Bronchial epithelial cell (primary cell): ENCODE data around the gene LMO2. TPM values are rescaled to one million over a fixed set of nuclear protein-coding genes. Genes with fewer than 3 reads are reported as not detected.

ENCODE experiments used
- DNase-seq: peaks from one replicate; pipeline ENCODE4 v3.0.0-alpha.2; 2010; ENCODE audit warnings: low read depth
- FAIRE-seq: peaks from 2 replicates; lab custom pipeline; 2011; peaks lifted over from hg19 to GRCh38; lab: Jason Lieb, UNC
- H3K27me3 ChIP-seq: 2 replicates; pipeline ENCODE4 v1.5.1; 2011; ENCODE audit warnings: low read length; ENCODE audit not compliant: control insufficient read depth, insufficient read depth
- H3K36me3 ChIP-seq: 2 replicates; pipeline ENCODE4 v1.5.1; 2011; ENCODE audit warnings: low read length; ENCODE audit not compliant: control insufficient read depth, insufficient read depth
- H3K4me3 ChIP-seq: 2 replicates; pipeline ENCODE4 v1.5.1; 2011; ENCODE audit warnings: mild to moderate bottlenecking, low read depth, low read length, control low read depth
- CTCF ChIP-seq: IDR thresholded peaks from 2 replicates; pipeline ENCODE4 v1.5.1; 2011; ENCODE audit warnings: mild to moderate bottlenecking, moderate library complexity, low read length, control low read depth, inconsistent platforms; ENCODE audit not compliant: insufficient read depth, severe bottlenecking
- total RNA-seq: library from RNA; depleted of rRNA; stranded (reverse); fragments of >200 nt; gene quantifications from 2 replicates; pipeline ENCODE4 v1.2.1, GENCODE V29; 2014

Gene LMO2
- total RNA-seq, 1 donor from 2014 or later, result 1.1 TPM

- FAIRE-seq (no peak), DNase-seq (no peak)
- H3K27me3 ChIP-seq, result peaks cover 4% of the 10 kb centered on the region
These were observed 14.8 kb downstream of the LMO2 start for GRCh38 chr11:33877038-33877437.

GRCh38 chr11:33875621-33876294 lies 16.1 kb downstream of the LMO2 start:
- no peak for TF ChIP-seq CTCF
- FAIRE-seq (no peak), DNase-seq (peak; percentile 23)
- Histone ChIP-seq H3K36me3 (no peaks in the 10 kb centered on the region), H3K4me3 (no peak overlapping the region), H3K27me3 (peaks cover 4% of the 10 kb centered on the region)

More at GRCh38 chr11:33877038-33877437, 14.8 kb downstream of the LMO2 start:
- Histone ChIP-seq H3K36me3 (no peaks in the 10 kb centered on the region), H3K4me3 (no peak overlapping the region)
- TF ChIP-seq CTCF, result no peak

- Histone ChIP-seq H3K36me3 (no peaks in the 10 kb centered on the region), H3K27me3 (peaks cover 4% of the 10 kb centered on the region), H3K4me3 (no peak overlapping the region)
- DNase-seq, result no peak
- no peak for TF ChIP-seq CTCF
- FAIRE-seq, result no peak
These were observed 16.9 kb downstream of the LMO2 start for GRCh38 chr11:33874910-33875490.

- H3K4me3 ChIP-seq, result no peak overlapping the region
- H3K36me3 ChIP-seq, result no peaks in the 10 kb centered on the region
- H3K27me3 ChIP-seq, result peaks cover 4% of the 10 kb centered on the region
- FAIRE-seq (no peak), DNase-seq (no peak)
- TF ChIP-seq CTCF, result no peak
These were observed 17.4 kb downstream of the LMO2 start for GRCh38 chr11:33874433-33874832.

- Histone ChIP-seq H3K27me3 (peaks cover 11% of the 10 kb centered on the region), H3K4me3 (peak overlapping the region; percentile 42), H3K36me3 (no peaks in the 10 kb centered on the region)
- no peak for TF ChIP-seq CTCF
- DNase-seq (peak; percentile 12), FAIRE-seq (no peak)
These were observed 22.1 kb downstream of the LMO2 start for GRCh38 chr11:33869481-33870422.
